HG03378 (cell line): ENCODE measurements around the gene DRD3.

Source experiments
- ATAC-seq: cut with Tn5 transposase; IDR thresholded peaks from one replicate; pipeline ENCODE4 v1.9.1; 2021; ENCODE audit warnings: mild to moderate bottlenecking, moderate library complexity; ENCODE audit not compliant: unreplicated experiment

The DRD3 gene

GRCh38 chr3:114126461-114126860 lies 52.4 kb downstream of the DRD3 start:
- ATAC-seq, result no peak

- ATAC-seq, result no peak
Measured at GRCh38 chr3:114122027-114122709, 56.7 kb downstream of the DRD3 start.

GRCh38 chr3:114120211-114120610 lies 58.6 kb downstream of the DRD3 start:
- ATAC-seq, result no peak

- no peak for ATAC-seq
Measured at GRCh38 chr3:114119776-114120175, 59.1 kb downstream of the DRD3 start.

GRCh38 chr3:114115143-114115542 lies 63.7 kb downstream of the DRD3 start:
- no peak for ATAC-seq

- no peak for ATAC-seq
Measured at GRCh38 chr3:114114719-114115118, 64.1 kb downstream of the DRD3 start.

GRCh38 chr3:114112696-114113095 lies 66.2 kb downstream of the DRD3 start:
- no peak for ATAC-seq

- ATAC-seq, result no peak
Measured at GRCh38 chr3:114111060-114111770, 67.6 kb downstream of the DRD3 start.

GRCh38 chr3:114110439-114110838 lies 68.4 kb downstream of the DRD3 start:
- ATAC-seq, result no peak

GRCh38 chr3:114108137-114108536 lies 70.7 kb downstream of the DRD3 start:
- no peak for ATAC-seq

- ATAC-seq, result no peak
Measured at GRCh38 chr3:114104414-114104813, 74.4 kb downstream of the DRD3 start.

- no peak for ATAC-seq
Measured at GRCh38 chr3:114103858-114104257, 75.0 kb downstream of the DRD3 start.

GRCh38 chr3:114103181-114103580 lies 75.7 kb downstream of the DRD3 start:
- no peak for ATAC-seq

- no peak for ATAC-seq
Measured at GRCh38 chr3:114101101-114101500, 77.8 kb downstream of the DRD3 start.

- ATAC-seq, result no peak
Measured at GRCh38 chr3:114095796-114096195, 83.1 kb downstream of the DRD3 start.

GRCh38 chr3:114093596-114093995 lies 85.3 kb downstream of the DRD3 start:
- ATAC-seq, result no peak

- ATAC-seq, result no peak
Measured at GRCh38 chr3:114093016-114093380, 85.9 kb downstream of the DRD3 start.

- ATAC-seq, result no peak
Measured at GRCh38 chr3:114092151-114093015, 86.5 kb downstream of the DRD3 start.

- peak; percentile 64 for ATAC-seq
Measured at GRCh38 chr3:114089675-114090074, 89.2 kb downstream of the DRD3 start.

- ATAC-seq, result no peak
Measured at GRCh38 chr3:114086356-114086755, 92.5 kb downstream of the DRD3 start.

- ATAC-seq, result no peak
Measured at GRCh38 chr3:114083112-114083511, 95.7 kb downstream of the DRD3 start.

GRCh38 chr3:114081037-114081436 lies 97.8 kb downstream of the DRD3 start:
- no peak for ATAC-seq
